ENCODE results near the gene IFT20. TPM values are rescaled to one million over a fixed set of nuclear protein-coding genes. Genes with fewer than 3 reads are reported as not detected.

IFT20 gene
- total RNA-seq, 1 donor from 2014 or later = 47.2 TPM

- peaks cover 25% of the 10 kb centered on the region for H3K36me3 Mint-ChIP-seq (ENCODE audit: low read depth, unreplicated experiment)
Measured at GRCh38 chr17:28335959-28336871, 943 bp upstream of the IFT20 start.

GRCh38 chr17:28334666-28335200 lies 539 bp downstream of the IFT20 start:
- DNase-seq (ENCODE audit: low spot score) = no peak
- Mint-ChIP-seq H3K9me3 (ENCODE audit: unreplicated experiment) (no peaks in the 10 kb centered on the region), H3K36me3 (ENCODE audit: low read depth, unreplicated experiment) (peaks cover 27% of the 10 kb centered on the region), H3K27me3 (ENCODE audit: unreplicated experiment) (peaks cover 26% of the 10 kb centered on the region), H3K27ac (ENCODE audit: unreplicated experiment) (peak overlapping the region; percentile 100), H3K4me1 (ENCODE audit: unreplicated experiment) (peaks cover 60% of the 10 kb centered on the region), H3K4me3 (ENCODE audit: unreplicated experiment) (peak overlapping the region; percentile 99)
- TF ChIP-seq CTCF (IDR thresholded peaks at IDR 0.05; ENCODE audit: unreplicated experiment) = no peak

More at GRCh38 chr17:28335959-28336871, 943 bp upstream of the IFT20 start:
- H3K9me3 Mint-ChIP-seq (ENCODE audit: unreplicated experiment) = no peaks in the 10 kb centered on the region
- no peak for TF ChIP-seq CTCF (IDR thresholded peaks at IDR 0.05; ENCODE audit: unreplicated experiment)
- peak overlapping the region; percentile 100 for H3K27ac Mint-ChIP-seq (ENCODE audit: unreplicated experiment)
- peaks cover 60% of the 10 kb centered on the region for H3K4me1 Mint-ChIP-seq (ENCODE audit: unreplicated experiment)
- DNase-seq (ENCODE audit: low spot score) = peak; percentile 70
- peaks cover 26% of the 10 kb centered on the region for H3K27me3 Mint-ChIP-seq (ENCODE audit: unreplicated experiment)
- H3K4me3 Mint-ChIP-seq (ENCODE audit: unreplicated experiment) = peak overlapping the region; percentile 99

- Mint-ChIP-seq H3K4me3 (ENCODE audit: unreplicated experiment) (peak overlapping the region; percentile 99), H3K27ac (ENCODE audit: unreplicated experiment) (peak overlapping the region; percentile 100), H3K36me3 (ENCODE audit: low read depth, unreplicated experiment) (peaks cover 27% of the 10 kb centered on the region), H3K27me3 (ENCODE audit: unreplicated experiment) (peaks cover 24% of the 10 kb centered on the region), H3K9me3 (ENCODE audit: unreplicated experiment) (no peaks in the 10 kb centered on the region), H3K4me1 (ENCODE audit: unreplicated experiment) (peaks cover 58% of the 10 kb centered on the region)
- peak; percentile 24 for DNase-seq (ENCODE audit: low spot score)
- TF ChIP-seq CTCF (IDR thresholded peaks at IDR 0.05; ENCODE audit: unreplicated experiment) = no peak
Measured at GRCh38 chr17:28334171-28334570, 1.1 kb downstream of the IFT20 start.

- Mint-ChIP-seq H3K27me3 (ENCODE audit: unreplicated experiment) (peaks cover 23% of the 10 kb centered on the region), H3K4me3 (ENCODE audit: unreplicated experiment) (no peak overlapping the region), H3K9me3 (ENCODE audit: unreplicated experiment) (no peaks in the 10 kb centered on the region), H3K27ac (ENCODE audit: unreplicated experiment) (peak overlapping the region; percentile 82), H3K4me1 (ENCODE audit: unreplicated experiment) (peaks cover 52% of the 10 kb centered on the region), H3K36me3 (ENCODE audit: low read depth, unreplicated experiment) (peaks cover 34% of the 10 kb centered on the region)
- TF ChIP-seq CTCF (IDR thresholded peaks at IDR 0.05; ENCODE audit: unreplicated experiment) = no peak
- DNase-seq (ENCODE audit: low spot score) = no peak
Measured at GRCh38 chr17:28333083-28333746, 2.1 kb downstream of the IFT20 start.
